Suprapubic skin (tissue), 4 donors: ENCODE data around the gene ZNF423. TPM values are rescaled to one million over a fixed set of nuclear protein-coding genes. Genes with fewer than 3 reads are reported as not detected.

Experiments
- DNase-seq, 2 donors: peaks; one replicate each; pipeline ENCODE4 v3.0.0-alpha.2; 2019; ENCODE audit warnings: low spot score in 2 of 2
- H3K27ac ChIP-seq: fragments of 200-600 bp; sonication (generic); one replicate; pipeline ENCODE4 v1.5.1; 2019
- H3K27me3 ChIP-seq: fragments of 200-600 bp; sonication (generic); one replicate; pipeline ENCODE4 v1.5.1; 2019
- H3K36me3 ChIP-seq: fragments of 200-600 bp; sonication (generic); one replicate; pipeline ENCODE4 v1.5.1; 2019
- H3K4me1 ChIP-seq: fragments of 200-600 bp; sonication (generic); one replicate; pipeline ENCODE4 v1.5.1; 2019
- H3K4me3 ChIP-seq: fragments of 200-600 bp; sonication (generic); one replicate; pipeline ENCODE4 v1.5.1; 2019; ENCODE audit warnings: mild to moderate bottlenecking
- H3K9me3 ChIP-seq: fragments of 200-600 bp; sonication (generic); one replicate; pipeline ENCODE4 v1.5.1; 2019
- EP300 ChIP-seq: sonication (generic); formaldehyde crosslinking; IDR thresholded peaks from one replicate; pipeline ENCODE4 v1.6.1; 2017; ENCODE audit warnings: antibody characterized with exemption
- POLR2A ChIP-seq, 2 donors: fragments of 450-650 bp; IDR thresholded peaks; one replicate each; pipeline ENCODE4 v1.6.1; 2017; ENCODE audit warnings: antibody characterized with exemption in 2 of 2, mild to moderate bottlenecking in 2 of 2, moderate library complexity in 2 of 2
- POLR2AphosphoS5 ChIP-seq, 3 donors: sonication (generic); formaldehyde crosslinking; IDR thresholded peaks; one replicate each; pipeline ENCODE4 v1.6.1; 2017; ENCODE audit warnings: antibody characterized with exemption in 3 of 3
- WGBS: methylation state at CpG from one replicate; pipeline ENCODE4 v1.1.5; 2018; 5-methylcytosine and 5-hydroxymethylcytosine counted together
- total RNA-seq, 4 donors: library from RNA; depleted of rRNA; stranded (reverse); fragments of >200 nt; gene quantifications; one replicate each; pipeline ENCODE4 v1.1.0, GENCODE V29; 2016
- TF ChIP-seq, protein P1 (sequence below), 2 donors: fragments of 200-600 bp in 1 of 2; fragments of 450-650 bp in 1 of 2; sonication (generic) in 1 of 2; IDR thresholded peaks; one replicate each; pipeline ENCODE4 v1.5.1; 2016 to 2019; ENCODE audit warnings: antibody characterized with exemption in 2 of 2, mild to moderate bottlenecking in 1 of 2, moderate library complexity in 1 of 2

Gene ZNF423
- total RNA-seq, 4 donors from 2014 or later: 1.3 to 5.3 (median 1.9) TPM

GRCh38 chr16:49598383-49599170 is 257.3 kb downstream of the ZNF423 start:
- H3K4me1 ChIP-seq: peaks cover 16% of the 10 kb centered on the region
- H3K9me3 ChIP-seq: no peaks in the 10 kb centered on the region
- no peak overlapping the region for H3K27ac ChIP-seq
- TF ChIP-seq EP300: no peak
- no peak for TF ChIP-seq POLR2AphosphoS5 (IDR thresholded peaks at IDR 0.05)
- TF ChIP-seq, protein P1, sequence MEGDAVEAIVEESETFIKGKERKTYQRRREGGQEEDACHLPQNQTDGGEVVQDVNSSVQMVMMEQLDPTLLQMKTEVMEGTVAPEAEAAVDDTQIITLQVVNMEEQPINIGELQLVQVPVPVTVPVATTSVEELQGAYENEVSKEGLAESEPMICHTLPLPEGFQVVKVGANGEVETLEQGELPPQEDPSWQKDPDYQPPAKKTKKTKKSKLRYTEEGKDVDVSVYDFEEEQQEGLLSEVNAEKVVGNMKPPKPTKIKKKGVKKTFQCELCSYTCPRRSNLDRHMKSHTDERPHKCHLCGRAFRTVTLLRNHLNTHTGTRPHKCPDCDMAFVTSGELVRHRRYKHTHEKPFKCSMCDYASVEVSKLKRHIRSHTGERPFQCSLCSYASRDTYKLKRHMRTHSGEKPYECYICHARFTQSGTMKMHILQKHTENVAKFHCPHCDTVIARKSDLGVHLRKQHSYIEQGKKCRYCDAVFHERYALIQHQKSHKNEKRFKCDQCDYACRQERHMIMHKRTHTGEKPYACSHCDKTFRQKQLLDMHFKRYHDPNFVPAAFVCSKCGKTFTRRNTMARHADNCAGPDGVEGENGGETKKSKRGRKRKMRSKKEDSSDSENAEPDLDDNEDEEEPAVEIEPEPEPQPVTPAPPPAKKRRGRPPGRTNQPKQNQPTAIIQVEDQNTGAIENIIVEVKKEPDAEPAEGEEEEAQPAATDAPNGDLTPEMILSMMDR (IDR thresholded peaks at IDR 0.05): no peak
- TF ChIP-seq POLR2A (IDR thresholded peaks at IDR 0.05): no peak
- H3K36me3 ChIP-seq: no peaks in the 10 kb centered on the region
- no peak overlapping the region for H3K4me3 ChIP-seq
- 87% methylated on average over 8 of the region's 8 CpGs for WGBS
- H3K27me3 ChIP-seq: no peaks in the 10 kb centered on the region
- DNase-seq: peak in 1 of 2 donors; percentile 35

- Histone ChIP-seq H3K36me3 (no peaks in the 10 kb centered on the region), H3K27me3 (no peaks in the 10 kb centered on the region), H3K4me1 (peaks cover 16% of the 10 kb centered on the region), H3K27ac (no peak overlapping the region), H3K4me3 (no peak overlapping the region), H3K9me3 (no peaks in the 10 kb centered on the region)
- no peak for DNase-seq
- TF ChIP-seq POLR2AphosphoS5 (IDR thresholded peaks at IDR 0.05): no peak
- WGBS: 83% methylated on average over 2 of the region's 2 CpGs
Observed at GRCh38 chr16:49597796-49598195, 258.1 kb downstream of the ZNF423 start.

DNA sequence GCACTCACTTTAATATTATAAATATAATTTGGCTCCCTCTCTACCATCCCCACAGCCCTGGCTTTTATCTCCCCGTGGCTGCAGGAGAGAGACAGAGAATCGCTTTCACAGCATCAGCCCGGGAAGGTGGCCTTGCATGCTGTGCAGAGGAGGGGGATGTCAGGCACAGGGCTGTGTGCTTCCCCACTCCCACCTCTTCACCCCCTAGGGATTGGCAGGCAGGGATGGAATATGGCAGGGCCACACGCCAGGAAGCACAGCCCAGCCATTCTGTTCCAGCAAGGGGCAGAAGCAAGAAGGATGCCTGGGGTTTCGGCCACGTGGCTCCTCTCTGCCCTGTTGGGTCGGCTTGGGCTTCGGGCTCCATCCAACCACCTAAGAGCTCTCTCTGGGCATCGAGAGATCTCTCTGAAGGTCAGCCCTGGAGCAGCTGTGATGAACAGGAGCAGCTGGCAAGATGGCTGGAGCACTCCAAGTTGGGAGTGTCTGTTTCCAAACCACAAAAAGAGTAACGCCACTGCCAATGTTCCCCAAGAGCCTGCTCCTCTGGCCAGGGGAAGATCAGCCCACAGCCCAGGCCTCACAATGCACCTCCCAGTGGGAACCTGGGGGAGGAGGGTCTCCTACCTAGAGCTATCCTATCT is 259.1 kb downstream of the ZNF423 start:
- TF ChIP-seq EP300: no peak
- no peak for TF ChIP-seq POLR2AphosphoS5 (IDR thresholded peaks at IDR 0.05)
- TF ChIP-seq, protein P1 (IDR thresholded peaks at IDR 0.05): no peak
- no peak for TF ChIP-seq POLR2A (IDR thresholded peaks at IDR 0.05)
- H3K9me3 ChIP-seq: no peaks in the 10 kb centered on the region
- H3K4me3 ChIP-seq: no peak overlapping the region
- no peak for DNase-seq
- no peak overlapping the region for H3K27ac ChIP-seq
- H3K36me3 ChIP-seq: no peaks in the 10 kb centered on the region
- H3K4me1 ChIP-seq: peaks cover 9% of the 10 kb centered on the region
- no peaks in the 10 kb centered on the region for H3K27me3 ChIP-seq
- WGBS: 61% methylated on average over 4 of the region's 10 CpGs

GRCh38 chr16:49596068-49596467 is 259.8 kb downstream of the ZNF423 start:
- Histone ChIP-seq H3K27me3 (no peaks in the 10 kb centered on the region), H3K27ac (no peak overlapping the region), H3K4me1 (peaks cover 9% of the 10 kb centered on the region), H3K36me3 (no peaks in the 10 kb centered on the region), H3K9me3 (no peaks in the 10 kb centered on the region), H3K4me3 (peak overlapping the region; percentile 4)
- DNase-seq: no peak
- 29% methylated on average over 11 of the region's 11 CpGs for WGBS
- TF ChIP-seq EP300 (no peak), POLR2A (IDR thresholded peaks at IDR 0.05) (no peak), POLR2AphosphoS5 (IDR thresholded peaks at IDR 0.05) (no peak)
- TF ChIP-seq, protein P1 (IDR thresholded peaks at IDR 0.05): no peak

DNA sequence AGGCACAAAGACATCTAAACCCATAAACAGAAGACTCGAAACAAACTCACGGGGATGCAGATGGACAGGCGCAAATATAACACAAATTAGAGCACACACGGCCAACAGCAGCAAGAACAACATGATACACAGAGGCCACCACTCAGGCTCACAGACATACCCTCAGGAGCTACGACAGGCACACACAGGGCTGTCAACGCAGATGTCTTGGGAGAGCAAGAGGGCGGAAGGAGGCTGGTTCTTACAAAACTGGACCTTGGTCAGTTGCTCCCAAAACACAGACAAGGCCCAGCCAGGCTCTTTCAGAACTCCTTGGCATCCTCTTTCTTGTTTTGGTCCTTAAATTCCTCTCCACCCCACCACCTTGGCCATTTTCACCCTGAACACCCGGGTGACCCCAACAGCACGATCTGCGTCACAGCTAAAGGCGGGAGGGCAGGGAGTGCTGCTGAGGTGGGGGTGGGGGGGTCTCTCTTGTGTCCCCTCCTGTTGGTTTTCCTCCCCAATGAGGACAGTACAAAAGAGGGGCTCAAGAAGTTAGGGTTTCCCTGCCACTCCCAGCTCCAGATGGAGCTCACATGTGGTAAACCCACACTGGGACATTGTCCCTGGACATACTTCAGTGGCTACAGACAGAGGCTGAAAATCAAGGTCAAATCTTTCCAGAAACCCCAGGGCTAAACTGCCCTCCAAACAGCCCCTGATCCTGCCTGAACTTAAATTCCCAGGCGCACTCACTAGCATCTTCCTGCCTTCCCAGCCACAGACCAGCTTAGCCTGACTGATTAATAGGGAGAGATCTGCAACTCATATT is 261.0 kb downstream of the ZNF423 start:
- no peaks in the 10 kb centered on the region for H3K36me3 ChIP-seq
- H3K27me3 ChIP-seq: no peaks in the 10 kb centered on the region
- H3K27ac ChIP-seq: no peak overlapping the region
- WGBS: 91% methylated on average over 12 of the region's 12 CpGs
- no peaks in the 10 kb centered on the region for H3K9me3 ChIP-seq
- DNase-seq: no peak
- no peak overlapping the region for H3K4me3 ChIP-seq
- TF ChIP-seq POLR2A (IDR thresholded peaks at IDR 0.05): no peak
- no peak for TF ChIP-seq POLR2AphosphoS5 (IDR thresholded peaks at IDR 0.05)
- TF ChIP-seq, protein P1 (IDR thresholded peaks at IDR 0.05): no peak
- TF ChIP-seq EP300: no peak
- H3K4me1 ChIP-seq: peaks cover 9% of the 10 kb centered on the region
